DMS153 treated with DMSO at 0.1 percent for 48 hours (cell line): ENCODE results near the gene DHX15.

Experiments used
- DNase-seq: peaks from one replicate; lab custom pipeline; 2025; ENCODE audit not compliant: unreplicated experiment; lab: John Stamatoyannopoulos, UW

DHX15 gene

DNA sequence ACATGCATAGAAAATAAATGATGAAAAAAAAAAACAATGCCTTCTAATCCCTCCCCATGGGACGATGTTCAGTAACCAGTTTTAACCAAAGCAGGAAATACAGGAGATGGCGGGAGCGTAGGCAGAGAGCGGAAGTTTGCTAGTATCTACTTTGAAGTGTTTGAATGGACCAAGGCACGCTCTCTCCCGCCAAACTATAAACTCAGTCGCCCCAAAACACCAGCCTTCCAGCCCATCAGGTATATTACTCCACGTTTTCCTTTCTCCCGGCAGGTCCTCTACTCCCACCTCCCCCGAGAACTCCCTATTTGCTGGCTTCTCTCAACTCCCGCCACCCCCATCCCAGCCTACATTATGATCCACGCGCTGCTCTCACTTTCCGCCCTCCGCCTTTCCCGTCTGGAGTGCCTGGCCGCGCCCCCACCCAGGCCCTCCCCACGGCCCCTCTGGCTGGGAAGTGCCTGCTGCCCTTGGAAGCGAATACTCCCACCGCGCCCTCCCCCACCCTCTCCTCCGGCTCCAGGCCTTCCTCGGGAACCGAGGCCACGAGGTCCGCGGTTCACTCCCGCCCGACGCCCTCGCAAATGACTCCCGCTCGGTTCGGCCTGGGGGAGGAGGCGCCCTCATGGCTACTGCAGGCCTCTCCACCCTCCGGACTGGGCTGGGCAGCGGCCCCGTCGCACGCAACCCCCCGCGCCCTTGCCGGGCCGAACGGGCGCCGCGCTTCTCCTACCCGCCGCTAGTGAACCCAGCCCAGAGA lies 723 bp downstream of the DHX15 start:
- DNase-seq, result peak; percentile 14

DNA sequence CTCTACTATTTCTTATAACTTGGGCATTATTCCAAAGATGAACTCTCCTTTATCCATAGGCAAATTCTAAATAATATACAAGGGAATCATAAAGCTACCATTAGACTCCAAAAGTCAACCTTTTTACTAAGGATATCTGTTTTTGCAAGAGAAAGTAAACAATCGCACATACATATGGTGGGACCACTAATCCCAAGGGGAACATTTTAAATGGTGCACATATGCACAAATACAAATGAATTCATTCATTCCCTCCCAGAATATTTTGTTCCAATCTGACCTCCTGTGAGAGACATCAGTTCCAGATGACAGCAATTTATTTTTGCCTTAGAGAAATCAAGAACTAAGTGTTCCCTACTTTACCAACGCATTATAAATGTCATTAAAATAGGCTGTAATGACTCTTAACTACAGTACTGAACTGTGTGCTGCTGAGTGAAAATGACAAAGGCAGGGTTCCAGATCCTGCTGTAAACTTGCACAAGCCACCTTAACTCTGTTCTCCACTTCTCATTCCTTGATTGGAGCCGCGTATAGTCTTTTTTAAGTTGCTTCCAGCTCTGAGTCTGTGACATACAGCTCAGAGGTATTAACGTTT lies 2.0 kb downstream of the DHX15 start:
- no peak for DNase-seq

DNA sequence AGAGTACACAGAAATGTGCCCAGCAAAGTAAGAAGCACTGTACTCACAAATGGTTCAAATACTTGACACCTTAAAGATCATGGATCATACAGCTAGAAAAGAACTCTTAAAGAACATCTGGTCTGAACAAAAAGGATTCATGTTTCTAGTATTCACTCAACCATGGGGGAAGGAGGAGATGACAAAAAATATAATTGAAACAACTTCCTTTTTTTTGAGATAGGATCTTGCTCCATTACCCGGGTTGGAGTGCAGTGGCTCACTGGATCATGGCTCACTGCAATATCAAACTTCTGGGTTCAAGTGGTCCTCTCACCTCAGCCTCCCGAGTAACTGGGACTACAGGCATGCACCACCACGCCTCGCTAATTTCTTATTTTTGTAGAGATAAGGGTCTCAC lies 6.0 kb downstream of the DHX15 start:
- no peak for DNase-seq

DNA sequence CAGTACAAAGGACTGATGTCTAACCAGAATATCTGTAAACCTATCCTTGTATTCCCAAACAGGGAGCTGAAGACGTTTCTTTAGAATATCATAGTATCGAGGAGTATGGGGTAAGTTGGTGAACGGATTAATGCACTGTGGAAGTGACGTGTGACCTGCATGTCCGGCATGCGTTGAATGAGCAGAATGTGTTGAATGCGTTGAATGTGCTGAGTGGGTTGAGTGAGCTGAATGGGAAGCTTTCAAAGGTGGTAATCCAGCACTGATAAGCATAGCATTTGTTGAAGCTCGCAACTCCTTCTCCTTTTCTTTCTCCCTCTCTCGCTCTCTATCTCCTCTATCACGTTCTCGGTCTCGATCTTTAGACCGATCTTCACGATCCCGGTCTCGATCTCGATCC lies 8.1 kb downstream of the DHX15 start:
- no peak for DNase-seq

DNA sequence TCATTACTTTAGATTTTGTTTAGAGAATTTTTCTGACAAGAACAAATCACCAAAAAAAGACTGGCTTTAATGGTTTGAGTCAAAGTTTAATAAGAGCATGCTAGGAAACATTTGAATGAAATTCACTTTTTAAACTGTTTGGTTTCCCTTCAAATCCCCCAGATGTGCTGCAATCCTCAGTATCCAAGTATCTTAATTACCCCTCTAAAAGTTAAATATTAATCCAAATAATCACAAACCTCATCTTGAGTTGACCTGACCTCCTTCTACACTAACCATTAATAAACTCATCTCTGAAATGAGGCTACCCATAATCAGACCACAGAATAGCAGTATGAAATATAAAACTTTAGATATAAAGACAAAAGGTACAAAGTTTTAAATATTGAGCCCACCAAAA lies 10.1 kb downstream of the DHX15 start:
- no peak for DNase-seq

DNA sequence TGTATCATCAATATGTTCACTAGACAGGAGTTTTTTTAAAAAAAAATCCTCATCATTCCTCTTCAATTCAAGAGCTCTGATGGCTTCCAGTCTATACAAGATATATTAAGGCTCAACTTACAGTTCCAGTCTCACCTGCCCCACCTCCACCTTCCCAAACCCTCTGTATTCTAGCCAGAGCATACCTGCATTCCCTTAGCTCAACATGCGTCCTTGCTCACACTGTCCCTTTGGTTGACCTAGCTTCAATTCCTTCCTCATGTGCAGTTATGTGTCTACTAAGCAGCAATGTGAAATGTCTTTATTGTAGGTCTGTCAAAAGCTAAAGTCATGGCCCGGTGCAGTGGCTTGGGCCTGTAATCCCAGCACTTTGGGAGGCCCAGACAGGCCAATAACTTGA lies 10.8 kb downstream of the DHX15 start:
- no peak for DNase-seq

DNA sequence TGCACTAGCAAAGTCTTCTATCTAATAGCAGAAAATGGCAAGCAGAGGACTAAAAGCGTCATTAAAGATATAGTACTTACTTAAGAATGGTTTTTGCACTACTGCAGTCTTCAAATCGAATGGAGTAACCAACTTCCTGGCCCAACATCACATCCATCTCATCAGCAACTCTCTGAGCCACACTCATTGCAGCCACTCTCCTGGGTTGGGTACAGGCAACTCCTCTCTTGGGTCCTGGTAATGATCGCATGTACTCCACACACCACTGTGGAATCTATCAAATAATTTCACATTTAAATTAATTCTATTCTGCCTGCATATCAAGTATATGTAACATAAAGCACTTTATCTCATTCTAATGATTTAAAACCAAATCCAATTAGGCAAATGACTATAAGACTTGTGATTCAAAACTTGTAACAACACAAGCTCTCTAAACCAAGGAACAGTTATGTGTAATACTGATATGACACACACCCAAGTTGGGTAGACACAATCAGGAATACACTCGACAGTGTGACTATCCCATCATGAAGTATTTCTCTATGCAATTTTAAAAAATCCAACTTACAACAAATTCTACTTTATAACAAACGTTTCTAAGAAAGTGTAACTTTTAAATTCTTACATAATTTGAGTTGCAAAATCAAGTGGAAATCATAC lies 13.6 kb downstream of the DHX15 start:
- no peak for DNase-seq

DNA sequence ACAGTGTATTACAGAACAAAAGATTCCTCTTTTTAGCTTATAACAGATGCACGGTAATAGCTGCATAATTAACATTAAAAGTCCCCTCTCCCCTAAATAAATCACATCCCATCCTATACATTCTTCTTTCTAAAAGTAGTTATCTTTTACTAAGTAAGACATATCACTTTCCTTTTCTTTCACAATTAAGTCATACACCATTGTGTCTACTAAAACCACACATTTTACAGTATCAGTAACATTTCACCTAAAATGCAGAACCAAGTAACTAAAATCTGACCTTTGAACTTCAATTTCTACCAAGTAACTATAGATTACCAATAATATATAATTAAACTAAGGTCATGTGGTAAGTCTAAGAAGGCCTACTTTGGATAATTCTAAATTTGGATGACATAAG lies 14.2 kb downstream of the DHX15 start:
- DNase-seq, result no peak

DNA sequence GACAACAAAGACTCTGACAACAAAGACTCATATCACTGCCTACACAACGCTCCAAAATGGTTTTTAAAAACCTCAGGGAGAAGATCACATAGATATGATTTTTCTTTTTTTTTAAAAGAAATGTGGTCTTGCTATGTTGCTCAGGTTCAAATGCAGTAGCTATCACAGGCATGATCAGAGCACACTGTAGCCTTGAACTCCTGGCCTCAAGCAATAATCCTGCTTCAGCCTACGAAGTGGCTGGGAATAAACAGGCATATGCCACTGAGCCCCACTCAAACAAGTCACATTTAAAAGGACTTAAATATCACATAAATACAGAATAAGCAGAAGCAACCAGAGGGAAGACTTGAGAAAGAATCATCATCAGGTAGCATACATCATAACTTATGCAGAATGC lies 14.7 kb downstream of the DHX15 start:
- DNase-seq, result no peak

DNA sequence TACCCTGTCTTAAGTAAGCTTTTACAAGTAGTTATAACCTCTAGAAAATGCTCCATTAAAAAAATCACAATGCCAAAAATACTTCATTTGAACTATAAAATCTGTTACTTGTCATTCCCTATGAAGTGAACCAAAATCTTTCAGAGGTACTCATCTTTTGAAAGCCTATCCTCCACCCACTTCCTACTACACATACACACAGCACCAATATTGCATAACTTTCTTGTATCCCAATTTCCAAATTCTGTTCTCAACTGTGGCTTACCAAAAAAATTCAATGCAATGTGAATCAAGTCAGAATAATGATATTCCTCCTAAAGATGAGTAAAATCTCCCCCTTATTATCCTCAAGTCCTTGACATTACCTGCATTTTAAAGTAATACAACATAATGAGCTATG lies 15.9 kb downstream of the DHX15 start:
- DNase-seq, result no peak

DNA sequence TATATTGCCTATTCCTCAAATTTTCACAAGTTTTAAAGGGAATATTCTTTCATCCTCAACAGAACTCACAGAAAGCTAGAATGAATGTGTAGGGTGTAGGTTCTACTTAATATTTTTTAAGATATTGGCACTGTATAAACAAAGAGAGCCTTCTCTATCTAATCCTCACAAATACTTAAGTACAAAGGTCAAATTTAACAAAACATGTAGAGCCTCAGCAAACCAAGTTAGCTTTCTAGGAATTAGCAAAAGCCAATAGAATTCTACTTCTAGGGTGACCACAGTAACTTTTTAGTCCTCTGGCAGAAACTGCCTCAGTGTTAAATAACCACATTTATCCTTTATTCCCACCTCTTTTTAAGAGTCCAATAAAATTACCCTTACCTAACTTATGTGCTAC lies 19.3 kb downstream of the DHX15 start:
- no peak for DNase-seq

DNA sequence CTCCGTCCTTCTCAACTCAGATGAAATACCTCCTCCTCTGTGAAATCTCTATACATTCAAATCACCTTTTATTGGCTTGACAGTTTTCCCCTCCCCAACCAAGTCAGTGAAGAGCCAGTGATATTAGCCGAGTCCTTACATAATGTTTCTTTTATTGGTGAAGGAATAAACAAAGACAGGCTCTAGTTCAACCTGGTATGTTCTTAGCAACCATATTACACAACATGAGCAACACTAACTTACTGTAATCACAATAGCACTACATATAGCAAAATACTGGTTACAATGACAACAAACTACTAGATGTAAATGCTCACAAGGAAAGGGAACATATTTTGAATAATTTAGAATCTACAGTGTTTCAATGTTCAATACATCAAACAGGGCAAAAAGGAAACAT lies 19.9 kb downstream of the DHX15 start:
- DNase-seq, result no peak

DNA sequence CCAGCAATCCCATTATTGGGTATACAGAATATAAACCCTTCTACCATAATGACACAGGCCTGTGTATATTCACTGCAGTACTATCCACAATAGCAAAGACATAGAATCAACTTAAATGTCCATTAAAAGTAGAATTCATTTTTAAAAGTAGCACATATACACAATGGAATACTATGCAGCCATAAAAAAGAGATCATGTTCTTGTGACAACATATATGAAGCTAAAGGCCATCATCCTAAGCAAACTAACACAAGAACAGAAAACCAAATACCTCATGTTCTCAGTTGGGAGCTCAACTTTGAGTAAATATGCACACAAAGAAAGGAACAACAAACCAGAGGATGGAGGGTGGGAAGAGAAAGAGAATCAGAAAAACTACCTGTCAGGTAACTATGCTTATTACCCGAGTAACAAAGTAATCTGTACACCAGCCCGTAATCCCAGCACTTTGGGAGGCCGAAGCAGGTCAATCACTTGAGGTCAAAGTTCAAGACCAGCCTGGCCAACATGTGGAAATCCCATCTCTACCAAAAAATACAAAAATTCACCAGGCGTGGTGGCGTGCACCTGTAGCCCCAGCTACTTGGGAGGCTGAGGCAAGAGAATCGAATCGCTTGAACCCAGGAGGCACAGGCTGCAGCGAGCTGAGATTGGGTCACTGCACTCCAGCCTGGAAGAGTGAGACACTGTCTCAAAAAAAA lies 22.8 kb downstream of the DHX15 start:
- DNase-seq, result no peak

DNA sequence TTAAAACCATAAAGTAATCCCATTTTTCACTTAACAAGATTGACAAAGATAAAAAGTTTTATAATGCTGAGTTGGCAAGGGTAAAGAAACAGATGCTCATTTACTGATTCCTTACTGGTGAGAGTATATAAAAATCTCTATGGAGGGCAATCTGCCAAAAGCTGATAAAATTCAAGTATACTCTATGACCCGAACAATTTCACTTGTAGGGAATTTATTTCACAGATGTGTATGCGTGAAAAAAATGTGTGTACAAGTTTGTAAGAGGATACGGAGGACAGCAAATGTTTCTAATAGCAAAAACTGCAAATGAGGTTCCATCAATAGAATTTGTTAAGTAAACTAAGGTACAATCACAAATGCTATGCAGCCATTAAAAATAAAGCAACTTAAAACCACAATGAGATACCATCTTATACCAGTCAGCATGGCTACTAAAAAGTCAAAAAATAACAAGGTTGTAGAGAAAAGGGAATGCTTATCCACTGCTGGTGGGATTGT lies 23.4 kb downstream of the DHX15 start:
- no peak for DNase-seq

DNA sequence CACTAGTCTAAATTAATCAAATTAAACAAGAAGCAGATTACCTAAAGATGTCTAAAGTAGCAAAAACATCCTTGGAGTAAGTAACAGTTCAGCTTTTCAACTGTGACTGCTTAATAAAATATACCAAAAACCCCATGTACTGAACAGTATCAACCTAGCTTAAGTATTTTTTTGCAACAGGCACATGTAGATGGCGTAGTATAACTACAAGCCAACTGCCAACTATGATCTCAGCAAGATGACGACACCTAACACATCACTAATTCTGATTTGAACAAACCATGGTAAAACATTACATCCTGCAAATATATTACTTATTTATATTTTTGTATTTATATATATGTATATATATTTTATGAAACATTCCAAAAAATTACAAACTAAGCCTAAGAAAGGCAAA lies 24.5 kb downstream of the DHX15 start:
- no peak for DNase-seq

DNA sequence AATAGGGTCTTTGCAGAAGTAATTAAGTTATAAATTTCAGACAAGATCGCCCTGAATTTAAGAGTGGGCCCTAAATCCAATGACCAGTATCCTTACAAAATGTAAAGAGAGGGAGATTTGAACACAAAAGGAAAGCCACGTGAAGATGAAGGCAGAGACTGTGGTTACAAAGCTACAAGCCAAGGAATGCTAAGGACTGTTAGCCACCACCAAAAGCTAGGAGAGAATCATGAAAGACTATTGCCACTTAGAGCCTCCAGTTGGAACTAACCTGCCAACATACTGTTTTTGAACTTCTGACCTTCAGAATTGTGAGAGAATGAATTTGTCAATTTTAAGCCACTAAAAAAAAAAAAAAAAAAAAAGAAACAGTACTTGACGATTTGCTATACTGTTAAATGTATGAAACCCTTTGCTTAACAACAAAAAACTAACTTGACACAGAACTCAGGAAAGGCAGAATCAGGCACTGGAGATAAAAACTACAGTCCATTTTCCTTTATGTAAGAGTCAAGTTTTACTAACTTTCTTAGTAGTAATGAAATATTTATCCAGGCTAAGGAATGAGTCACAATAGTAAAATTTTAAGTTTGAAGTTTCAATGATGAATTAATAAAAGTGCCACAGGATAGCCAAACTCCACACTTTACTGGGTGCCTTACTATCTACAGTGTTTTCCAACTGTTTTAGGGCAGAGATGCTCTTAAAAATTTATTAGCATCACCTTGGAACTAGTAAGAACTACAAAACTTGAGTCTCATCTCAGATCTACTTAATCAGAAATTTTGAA lies 25.1 kb downstream of the DHX15 start:
- DNase-seq, result no peak

DNA sequence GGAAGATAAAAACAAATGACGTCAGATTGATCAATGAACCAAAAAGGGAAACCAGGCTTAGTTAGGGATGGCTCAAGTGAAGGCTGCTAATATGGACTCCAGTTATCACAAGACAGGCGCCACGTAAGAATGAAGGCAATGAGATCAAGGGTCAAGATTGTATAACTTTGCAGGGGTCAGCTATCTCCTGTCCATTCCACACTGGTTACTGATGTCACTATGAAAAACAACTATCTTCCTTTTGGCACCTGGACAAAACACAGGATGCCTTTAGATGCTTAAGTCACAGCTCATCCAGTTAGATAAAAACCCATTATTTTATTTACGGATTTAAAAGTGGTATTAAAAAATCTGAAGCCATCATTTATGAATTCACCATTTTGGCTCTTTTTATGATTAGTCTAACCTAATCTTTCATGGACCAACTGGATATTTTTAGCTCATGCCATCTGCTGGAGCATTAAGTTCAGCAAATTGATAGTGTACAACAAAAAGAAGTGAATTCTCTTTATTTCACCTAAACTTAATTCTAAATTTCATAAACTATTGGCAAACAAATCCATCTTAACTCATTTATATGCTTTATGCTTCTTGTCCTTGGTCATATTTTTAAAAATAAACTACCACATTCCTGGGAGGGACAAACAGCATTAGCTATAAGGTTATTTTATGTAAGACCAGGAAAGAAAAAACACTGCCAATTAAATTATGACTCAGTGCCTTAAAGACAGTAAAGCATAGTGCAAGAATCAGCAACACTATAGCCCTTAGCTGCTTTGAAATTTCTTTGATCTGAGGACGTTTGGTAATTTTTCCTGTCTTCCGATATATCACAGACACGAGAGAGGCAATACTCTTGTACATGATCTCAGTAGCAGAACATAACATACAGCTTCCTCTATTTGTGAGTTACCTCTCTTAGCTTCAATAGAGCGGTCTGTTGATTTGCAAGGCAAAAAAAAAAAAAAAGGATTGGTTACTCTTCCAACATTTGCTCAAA lies 27.0 kb downstream of the DHX15 start:
- no peak for DNase-seq

DNA sequence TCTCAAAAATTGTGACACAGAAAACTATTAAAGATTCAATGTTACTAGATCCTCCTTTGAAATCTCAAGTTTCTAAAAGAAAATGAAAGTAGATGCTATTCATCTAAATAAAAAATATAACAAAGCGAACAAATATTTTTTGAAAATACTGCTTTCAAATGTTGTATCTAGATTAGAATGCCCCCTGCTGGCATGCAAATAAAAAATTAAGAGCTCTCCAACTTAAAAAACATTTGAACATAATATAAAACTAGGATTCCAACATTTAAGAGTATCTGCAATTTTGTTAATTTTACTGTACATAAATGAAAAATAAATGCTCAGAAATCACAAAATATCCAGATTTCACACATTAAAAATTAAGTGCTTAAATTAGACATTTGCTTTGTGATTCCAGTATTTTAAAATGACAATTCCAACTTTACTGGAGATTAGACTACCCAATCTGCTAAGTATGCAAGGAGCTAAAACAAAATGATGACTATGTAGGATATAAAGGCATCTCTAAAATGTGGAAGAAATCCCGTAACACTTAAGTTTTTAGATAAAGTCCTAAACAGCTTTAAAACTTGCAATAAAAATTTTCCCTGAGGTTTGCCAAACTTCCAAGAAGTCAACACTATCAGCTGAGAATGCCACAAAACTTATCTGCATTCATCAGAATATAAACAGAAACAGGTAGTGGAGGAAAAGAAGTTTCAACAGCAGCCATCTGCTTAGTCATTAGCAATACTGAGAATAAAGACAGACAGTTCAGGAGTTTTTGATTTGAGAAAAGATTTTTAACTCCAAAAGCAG lies 32.7 kb downstream of the DHX15 start:
- no peak for DNase-seq
